B cell (primary cell): ENCODE data around the gene SOCS4. TPM values are rescaled to one million over a fixed set of nuclear protein-coding genes. Genes with fewer than 3 reads are reported as not detected.

Experiments used
- ATAC-seq: fragments of 200-7000 bp; cut with Tn5 transposase; one replicate; pipeline ENCODE4 v1.10.0; 2021; ENCODE audit warnings: low read depth, mild to moderate bottlenecking, moderate number of reproducible peaks, moderate library complexity
- CTCF ChIA-PET: fragments of 350-600 bp; sonication (Branson Sonifier 250); formaldehyde crosslinking; loops from one replicate; lab custom pipeline; 2021; ENCODE audit warnings: antibody characterized with exemption, inconsistent platforms; lab: Charles Lee
- POLR2A ChIA-PET: fragments of 350-600 bp; sonication (Branson Sonifier 250); formaldehyde crosslinking; loops from one replicate; lab custom pipeline; 2021; ENCODE audit warnings: antibody characterized with exemption; lab: Charles Lee
- DNase-seq: peaks from one replicate; pipeline ENCODE4 v3.0.0; 2013
- H2AFZ ChIP-seq: 2 replicates; pipeline ENCODE4 v1.6.1; 2012; ENCODE audit warnings: mild to moderate bottlenecking, low read depth, low read length; ENCODE audit not compliant: insufficient read depth, poor library complexity, severe bottlenecking
- H3K27ac ChIP-seq, 2 donors: 1 replicate in 1 of 2; 2 replicates in 1 of 2; pipeline ENCODE4 v1.5.1; 2012 to 2013; ENCODE audit warnings: low read length in 2 of 2, mild to moderate bottlenecking in 2 of 2, moderate library complexity in 1 of 2
- H3K27me3 ChIP-seq, 4 experiments: fragments of 200-600 bp in 1 of 4; sonication (generic) in 1 of 4; replicated peaks in 1 of 4; 1 replicate in 2 of 4; 2 replicates in 2 of 4; pipeline versions ENCODE4 v1.6.1 to v1.7.0; 2013 to 2016; ENCODE audit warnings: low read length in 3 of 4, mild to moderate bottlenecking in 2 of 4, mixed read lengths in 1 of 4, moderate library complexity in 1 of 4; ENCODE audit not compliant: insufficient read depth in 4 of 4, control insufficient read depth in 3 of 4; ENCODE audit errors: control extremely low read depth in 1 of 4
- H3K36me3 ChIP-seq, 2 experiments: replicated peaks in 1 of 2; 1 replicate in 1 of 2; 2 replicates in 1 of 2; pipeline versions ENCODE4 v1.6.1 to v1.7.1; 2013; ENCODE audit warnings: low read length in 1 of 2; ENCODE audit not compliant: insufficient read depth in 2 of 2, control insufficient read depth in 1 of 2; ENCODE audit errors: control extremely low read depth in 1 of 2, extremely low read depth in 1 of 2
- H3K4me1 ChIP-seq, 2 donors: fragments of 200-600 bp in 1 of 2; sonication (generic) in 1 of 2; 1 replicate in 1 of 2; 2 replicates in 1 of 2; pipeline versions ENCODE4 v1.5.1 to v1.6.1; 2013 to 2017; ENCODE audit warnings: low read length in 2 of 2; ENCODE audit not compliant: control insufficient read depth in 2 of 2, insufficient read depth in 2 of 2
- H3K4me2 ChIP-seq: replicated peaks from 2 replicates; pipeline ENCODE3; 2012; ENCODE audit warnings: mild to moderate bottlenecking, low read depth, low read length; ENCODE audit not compliant: poor library complexity, severe bottlenecking
- H3K4me3 ChIP-seq, 5 experiments: fragments of 200-600 bp in 1 of 5; sonication (generic) in 1 of 5; 1 replicate in 3 of 5; 2 replicates in 2 of 5; pipeline versions ENCODE4 v1.5.1 to v1.7.0; 2011 to 2016; ENCODE audit warnings: low read length in 4 of 5, mild to moderate bottlenecking in 4 of 5, low read depth in 2 of 5, control low read depth in 1 of 5, moderate library complexity in 1 of 5; ENCODE audit not compliant: insufficient read depth in 1 of 5; ENCODE audit errors: control extremely low read depth in 1 of 5, extremely low read depth in 1 of 5
- H3K79me2 ChIP-seq: fragments of 200-600 bp; sonication (generic); one replicate; pipeline ENCODE4 v1.6.0; 2016; ENCODE audit warnings: low read length; ENCODE audit not compliant: control insufficient read depth, insufficient read depth
- H3K9ac ChIP-seq: fragments of 200-600 bp; sonication (generic); 2 replicates; pipeline ENCODE4 v1.6.1; 2017; ENCODE audit warnings: mild to moderate bottlenecking, low read length, moderate library complexity
- H3K9me3 ChIP-seq, 3 donors: one replicate each; pipeline versions ENCODE4 v1.6.1 to v1.7.1; 2013; ENCODE audit warnings: low read length in 2 of 3; ENCODE audit not compliant: control insufficient read depth in 2 of 3, insufficient read depth in 1 of 3; ENCODE audit errors: control extremely low read depth in 1 of 3
- H4K20me1 ChIP-seq: 2 replicates; pipeline ENCODE4 v1.6.0; 2012; ENCODE audit warnings: mild to moderate bottlenecking, low read length; ENCODE audit not compliant: insufficient read depth, control insufficient read depth, poor library complexity, severe bottlenecking
- H3K27ac Mint-ChIP-seq: one replicate; pipeline ENCODE4 v1.8.0; 2021; ENCODE audit warnings: mixed read lengths
- H3K27me3 Mint-ChIP-seq: one replicate; pipeline ENCODE4 v1.8.0; 2021; ENCODE audit warnings: mixed read lengths
- H3K4me1 Mint-ChIP-seq: one replicate; pipeline ENCODE4 v1.8.0; 2021; ENCODE audit warnings: mixed read lengths
- H3K4me3 Mint-ChIP-seq: one replicate; pipeline ENCODE4 v1.8.0; 2021; ENCODE audit warnings: mixed read lengths
- H3K9me3 Mint-ChIP-seq: one replicate; pipeline ENCODE4 v1.8.0; 2022; ENCODE audit warnings: mixed read lengths; ENCODE audit not compliant: insufficient read depth
- CTCF ChIP-seq: fragments of 200-600 bp; IDR thresholded peaks from one replicate; pipeline ENCODE4 v1.8.0; 2022; ENCODE audit warnings: antibody characterized with exemption, mild to moderate bottlenecking
- EZH2 ChIP-seq: IDR thresholded peaks from 2 replicates; pipeline ENCODE4 v1.6.1; 2012; ENCODE audit warnings: borderline replicate concordance, low read depth, mild to moderate bottlenecking, moderate library complexity, low read length; ENCODE audit not compliant: insufficient read depth, poor library complexity, severe bottlenecking
- WGBS: methylation state at CpG from one replicate; pipeline ENCODE4 v1.1.5; 2013; ENCODE audit warnings: missing lambda C conversion rate; ENCODE audit not compliant: insufficient coverage; 5-methylcytosine and 5-hydroxymethylcytosine counted together
- intact Hi-C: fragments of 100-400 bp; cut with micrococcal nuclease; formaldehyde crosslinking; loops from one replicate; pipeline ENCODE4 v1.10.0; 2022
- polyA plus RNA-seq: library from polyadenylated mRNA; depleted of rRNA; stranded (reverse); fragments of >200 nt; gene quantifications from 2 replicates; pipeline ENCODE4 v1.2.3, GENCODE V29; 2012
- total RNA-seq, 2 donors: library from RNA; stranded (reverse); fragments of 120-200 nt in 1 of 2; gene quantifications; 1 replicate in 1 of 2; 2 replicates in 1 of 2; pipeline versions ENCODE4 v1.2.3 to v1.2.4, GENCODE V29; 2013 to 2022

The SOCS4 gene
- total and polyA plus RNA-seq, 2 donors (not counting 1 experiment from before 2014, with no cell fraction given), result 4.7 to 26.3 TPM

- H3K9me3 Mint-ChIP-seq, result no peaks in the 10 kb centered on the region
- Histone ChIP-seq H3K27me3 (no peaks in the 10 kb centered on the region), H3K79me2 (peaks cover 60% of the 10 kb centered on the region), H3K4me2 (peak overlapping the region; percentile 92), H2AFZ (peak overlapping the region; percentile 81), H3K27ac (peak overlapping the region; percentile 100), H3K4me3 (peak overlapping the region; percentile 69 to 99 (median 97)), H3K9ac (peak overlapping the region; percentile 100), H3K9me3 (no peaks in the 10 kb centered on the region), H4K20me1 (peaks cover 29% of the 10 kb centered on the region), H3K4me1 (peaks cover 18 to 25% of the 10 kb centered on the region in 2 donors), H3K36me3 (peaks cover 0 to 15% of the 10 kb centered on the region in 2 experiments)
- intact Hi-C loops, result loop anchor here (5.0 kb wide), 1 partner anchor 610 kb away; the partner anchor contains the start of gene CNIH1
- TF ChIP-seq CTCF (no peak), EZH2 (no peak)
- ChIA-PET POLR2A (interaction anchor here (0.5 to 2.7 kb wide), 5 partner anchors 12 to 109 kb away, joined by 3 to 23 read pairs (median 5); partner anchors contain the start of genes SOCS4 and WDHD1), CTCF (interaction anchor here (0.7 to 5.4 kb wide), 10 partner anchors 14 to 278 kb away, joined by 3 to 60 read pairs (median 13); partner anchors contain the start of genes FBXO34, SOCS4 and WDHD1)
- peak overlapping the region; percentile 95 for H3K27ac Mint-ChIP-seq
- ATAC-seq (no peak), DNase-seq (no peak)
- no peaks in the 10 kb centered on the region for H3K27me3 Mint-ChIP-seq
- WGBS, result 0% methylated on average over 5 of the region's 14 CpGs
- H3K4me3 Mint-ChIP-seq, result peak overlapping the region; percentile 93
- H3K4me1 Mint-ChIP-seq, result peaks cover 41% of the 10 kb centered on the region
Observed at GRCh38 chr14:55052269-55052930, 25.4 kb downstream of the SOCS4 start.

GRCh38 chr14:55053018-55053417, 26.0 kb downstream of the SOCS4 start:
- no peaks in the 10 kb centered on the region for H3K27me3 Mint-ChIP-seq
- Histone ChIP-seq H3K4me3 (peak overlapping the region in 1 of 5 experiments; percentile 97), H3K4me2 (peak overlapping the region; percentile 92), H4K20me1 (peaks cover 35% of the 10 kb centered on the region), H3K27ac (peak overlapping the region in 1 of 2 donors; percentile 100), H3K9me3 (no peaks in the 10 kb centered on the region), H3K4me1 (peaks cover 18 to 25% of the 10 kb centered on the region in 2 donors), H3K9ac (peak overlapping the region; percentile 100), H3K79me2 (peaks cover 66% of the 10 kb centered on the region), H2AFZ (no peak overlapping the region), H3K36me3 (peaks cover 0 to 17% of the 10 kb centered on the region in 2 experiments), H3K27me3 (no peaks in the 10 kb centered on the region)
- H3K27ac Mint-ChIP-seq, result no peak overlapping the region
- intact Hi-C loops, result loop anchor here (5.0 kb wide), 1 partner anchor 611 kb away; the partner anchor contains the start of gene CNIH1
- no peak for TF ChIP-seq CTCF
- no peak for TF ChIP-seq EZH2
- H3K4me1 Mint-ChIP-seq, result peaks cover 45% of the 10 kb centered on the region
- no peaks in the 10 kb centered on the region for H3K9me3 Mint-ChIP-seq
- ATAC-seq (no peak), DNase-seq (no peak)
- ChIA-PET CTCF (interaction anchor here (1.0 to 5.4 kb wide), 6 partner anchors 14 to 279 kb away, joined by 3 to 60 read pairs (median 21); partner anchors contain the start of genes FBXO34, SOCS4 and WDHD1), POLR2A (interaction anchor here (2.7 kb wide), 1 partner anchor 19 kb away, joined by 23 read pairs; no protein-coding TSS in a partner anchor)
- 100% methylated on average over 1 of the region's 6 CpGs for WGBS
- peak overlapping the region; percentile 93 for H3K4me3 Mint-ChIP-seq
